IPS DF 19.7 (cell line): ENCODE data around the gene CCDC80.

ENCODE experiments used
- DNase-seq: peaks from one replicate; pipeline ENCODE4 v3.0.0-alpha.2; 2013; ENCODE audit warnings: low read depth, low spot score

CCDC80 gene

DNA sequence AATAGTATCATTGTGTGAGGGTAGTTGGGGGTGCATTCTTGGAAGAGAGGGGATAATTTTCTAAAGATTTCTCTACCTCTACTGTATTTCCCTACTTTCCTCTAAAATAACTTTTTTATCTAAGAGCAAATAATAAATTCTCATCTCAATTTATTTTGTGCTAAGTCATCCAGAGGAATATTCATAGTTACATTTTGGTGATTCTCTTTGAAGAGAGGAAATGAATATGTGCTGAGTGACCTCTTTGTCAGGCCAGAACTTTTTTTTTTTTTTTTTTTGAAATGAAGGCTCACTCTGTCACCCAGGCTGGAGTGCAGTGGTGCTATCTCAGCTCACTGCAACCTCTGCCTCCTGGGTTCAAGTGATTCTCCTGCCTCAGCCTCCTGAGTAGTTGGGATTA is 15.1 kb upstream of the CCDC80 start:
- DNase-seq = no peak

DNA sequence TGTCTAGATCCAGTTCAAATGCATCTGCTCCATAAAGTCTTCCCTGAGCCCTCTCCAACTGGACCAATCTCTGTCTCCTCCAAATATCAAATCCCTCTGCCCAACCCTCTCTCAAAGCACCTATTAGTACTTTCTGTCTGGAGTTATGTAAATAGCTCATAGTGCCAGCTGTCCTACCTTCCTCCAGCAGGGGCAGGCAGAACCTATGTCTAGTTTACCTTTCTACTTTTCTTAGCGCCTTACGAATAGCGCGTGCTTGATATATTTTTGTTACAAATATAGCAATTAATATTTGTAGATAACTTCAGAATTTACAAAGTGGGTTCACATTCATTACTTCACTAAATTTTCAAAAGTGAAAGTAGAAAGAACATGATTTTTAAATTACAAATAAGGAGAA is 14.0 kb upstream of the CCDC80 start:
- DNase-seq = no peak

DNA sequence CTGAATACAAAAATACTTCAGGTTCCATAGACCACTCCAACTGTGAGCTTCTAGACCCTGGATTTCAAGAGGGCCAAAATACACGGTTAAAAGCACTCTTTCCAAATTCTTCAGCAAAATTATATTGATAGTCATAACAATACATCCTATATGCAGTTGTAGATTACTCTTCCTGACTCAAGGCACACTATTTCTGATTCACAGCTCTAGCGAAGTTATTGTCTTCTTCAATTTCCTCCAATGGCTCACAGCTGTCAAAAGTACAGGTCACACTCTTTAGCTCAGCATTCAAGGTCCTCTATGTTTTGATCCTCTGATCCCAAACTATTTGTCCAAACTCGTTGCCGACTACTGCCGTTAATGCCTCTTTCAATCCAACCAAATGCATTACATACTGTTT is 13.5 kb upstream of the CCDC80 start:
- DNase-seq = no peak

DNA sequence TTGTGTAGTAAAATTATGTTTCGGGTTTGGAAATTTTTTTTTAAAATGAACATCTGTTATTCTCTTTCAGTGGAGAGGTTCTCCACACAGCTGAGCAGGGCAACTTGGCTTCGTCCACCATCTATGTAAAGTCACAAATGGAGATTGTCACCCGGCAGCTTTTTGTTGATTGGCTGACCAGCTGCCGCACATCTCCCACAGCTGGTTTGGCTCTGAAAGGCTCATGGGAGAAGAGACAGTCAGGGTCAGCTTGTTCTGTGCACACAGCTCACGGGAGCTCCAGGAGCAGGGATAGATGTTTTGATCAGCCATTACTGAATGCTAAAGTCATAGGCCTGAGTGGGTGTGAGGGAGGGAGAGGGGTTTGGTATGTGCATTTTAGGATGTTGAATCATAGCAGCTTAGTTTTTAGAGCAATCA is 12.9 kb upstream of the CCDC80 start:
- DNase-seq = no peak

DNA sequence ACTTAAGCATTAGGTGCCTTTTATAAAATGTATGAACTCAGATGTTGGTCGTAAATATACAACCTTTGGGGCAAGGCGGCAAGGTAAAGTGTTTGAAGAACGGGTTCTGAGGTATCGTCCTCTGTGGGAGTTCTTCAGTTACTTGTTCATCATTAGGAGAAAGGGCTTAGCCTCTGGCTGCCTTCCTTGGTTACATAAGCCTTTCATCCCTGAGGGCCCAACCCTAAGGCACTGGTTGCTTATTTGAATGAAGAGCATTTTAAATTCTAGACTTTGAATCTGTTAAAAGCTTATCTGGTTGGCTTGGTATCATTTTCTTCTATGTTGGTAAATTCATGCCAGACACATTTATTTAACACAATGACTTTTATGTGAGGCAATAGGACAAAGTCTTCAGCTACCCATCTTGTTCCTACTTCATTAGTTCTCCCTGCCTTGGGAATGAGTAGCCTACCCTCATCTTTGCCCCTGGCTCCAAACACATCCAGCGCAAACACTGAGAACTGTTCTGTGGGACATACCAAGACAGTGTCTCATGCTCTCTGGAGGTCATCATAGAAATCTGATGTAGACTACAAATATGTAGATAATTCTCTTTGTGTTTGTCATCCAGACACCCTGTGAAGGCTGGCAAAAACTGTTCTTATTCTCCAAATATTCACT is 12.4 kb upstream of the CCDC80 start:
- no peak for DNase-seq

DNA sequence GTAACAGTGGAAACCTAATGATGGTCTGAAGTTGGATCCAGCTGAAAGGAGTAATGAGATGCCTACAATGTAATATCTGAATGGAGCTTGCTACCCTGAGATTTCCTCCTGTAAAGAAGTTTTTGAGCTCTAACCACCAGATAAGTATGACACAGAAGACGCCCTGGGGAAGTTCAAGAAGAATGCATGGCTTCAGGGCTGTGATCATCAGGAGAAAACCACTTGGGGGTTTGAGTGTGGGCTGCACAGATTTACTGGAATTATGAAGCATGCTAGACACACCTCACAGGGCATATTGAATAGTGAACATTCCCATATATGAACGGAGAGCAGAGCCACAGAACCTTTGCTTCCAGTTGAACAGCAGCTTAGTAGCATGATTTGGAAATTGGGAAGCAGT is 10.6 kb upstream of the CCDC80 start:
- DNase-seq = no peak

DNA sequence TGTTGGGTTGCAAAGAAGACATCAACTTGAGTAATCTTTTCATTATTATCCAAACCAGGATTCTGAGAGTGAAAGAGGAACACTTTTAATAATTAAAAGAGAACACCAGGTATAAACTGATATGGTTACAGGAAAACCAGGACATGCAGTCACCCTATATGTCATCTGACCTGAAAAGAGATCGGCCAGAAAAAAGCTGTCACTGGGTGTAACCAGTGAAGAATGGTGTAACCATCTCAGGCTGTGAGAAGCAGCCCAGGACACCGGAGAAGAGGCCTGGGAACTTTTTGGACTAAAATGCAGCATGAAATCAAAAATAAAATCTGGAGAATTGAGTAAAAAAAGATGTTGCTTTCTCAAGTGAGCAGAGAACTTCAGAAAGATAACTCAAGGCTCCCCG is 10.1 kb upstream of the CCDC80 start:
- DNase-seq = no peak

DNA sequence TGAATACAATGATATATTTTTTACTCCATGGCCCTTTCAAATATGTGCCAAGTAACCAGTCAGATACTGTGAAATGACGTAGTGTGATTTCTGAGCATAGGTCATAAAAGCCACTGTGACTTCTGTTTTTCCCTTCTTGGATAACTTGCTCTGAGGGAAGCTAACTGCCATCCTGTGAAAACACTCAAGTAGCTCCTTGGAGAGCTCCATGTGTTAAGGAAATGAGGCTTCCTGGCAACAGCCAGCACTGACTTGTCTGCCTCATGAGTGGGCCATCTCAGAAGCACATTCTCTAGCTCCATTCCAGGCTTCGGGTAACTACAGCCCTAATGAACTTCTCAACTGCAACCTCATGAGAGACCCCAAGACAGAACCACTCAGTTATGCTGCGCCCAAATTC is 9.5 kb upstream of the CCDC80 start:
- DNase-seq = no peak

DNA sequence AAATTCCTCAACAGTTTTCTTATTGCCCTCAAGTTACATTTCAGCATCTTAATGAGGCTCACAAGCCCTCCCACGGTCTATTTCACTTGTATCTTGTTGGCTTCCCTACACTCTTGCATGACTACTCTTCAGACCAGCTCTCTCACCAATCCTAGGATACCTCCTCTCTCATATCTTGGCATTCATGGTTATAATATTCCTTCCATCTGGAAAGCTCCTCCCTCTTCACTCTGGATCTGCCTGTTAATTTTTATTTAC is 8.5 kb upstream of the CCDC80 start:
- DNase-seq = no peak

DNA sequence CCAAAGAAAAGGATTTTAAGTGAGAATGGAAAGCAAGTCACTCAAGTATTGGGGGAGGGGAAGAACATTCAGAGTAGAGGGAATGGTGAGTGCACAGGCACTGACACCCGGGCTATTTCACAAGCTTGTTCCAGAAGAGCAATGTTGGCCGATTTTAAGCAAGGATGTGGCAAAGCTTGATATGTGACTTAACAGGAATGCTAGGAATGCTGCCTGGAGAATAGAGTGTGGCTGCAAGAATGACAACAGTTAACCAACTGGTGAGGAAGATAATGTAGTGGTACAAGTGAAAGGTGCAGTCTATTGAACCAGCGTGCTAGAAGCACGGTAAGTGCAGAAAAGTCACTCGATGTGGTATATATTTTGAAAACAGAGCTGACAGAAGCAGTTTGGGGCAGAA is 6.2 kb upstream of the CCDC80 start:
- peak; percentile 72 for DNase-seq

DNA sequence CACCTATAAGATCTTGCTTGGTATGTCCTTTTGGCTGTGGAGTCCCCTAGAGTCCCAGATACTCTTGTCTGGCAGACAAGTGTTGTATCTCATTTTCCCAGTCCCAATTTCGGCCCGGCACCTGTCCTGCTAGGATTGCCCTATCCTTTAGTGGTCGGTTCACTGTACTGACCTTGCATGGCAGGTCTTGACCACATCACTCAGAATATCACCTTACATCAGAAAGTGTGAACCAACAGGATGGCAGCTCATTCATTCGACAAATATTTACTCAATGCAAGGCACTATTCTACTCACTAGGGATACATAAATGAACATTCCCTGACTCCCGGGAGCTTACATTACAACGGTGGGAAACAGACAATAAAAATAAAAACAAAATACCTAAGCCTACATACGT is 5.7 kb upstream of the CCDC80 start:
- no peak for DNase-seq

DNA sequence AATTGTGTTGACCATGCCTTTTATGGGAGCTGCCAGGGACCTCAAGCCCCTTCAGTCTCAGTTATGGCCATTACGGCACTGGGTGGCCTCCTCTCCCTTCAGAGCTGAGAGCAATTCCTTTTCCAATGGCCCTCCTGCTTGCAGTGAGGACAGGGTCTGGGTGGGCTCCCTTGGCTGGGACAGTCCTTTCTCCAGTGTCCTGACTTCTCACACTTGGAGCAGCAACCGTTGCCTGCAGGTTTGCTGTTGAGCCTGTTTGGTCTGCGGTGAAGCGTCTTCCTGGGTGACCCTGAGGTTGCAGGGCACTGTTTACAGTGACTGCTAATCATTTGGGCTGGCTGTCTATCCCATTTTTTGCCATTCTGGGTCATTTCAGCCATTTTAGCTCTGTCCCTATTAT is 3.5 kb upstream of the CCDC80 start:
- DNase-seq = no peak

DNA sequence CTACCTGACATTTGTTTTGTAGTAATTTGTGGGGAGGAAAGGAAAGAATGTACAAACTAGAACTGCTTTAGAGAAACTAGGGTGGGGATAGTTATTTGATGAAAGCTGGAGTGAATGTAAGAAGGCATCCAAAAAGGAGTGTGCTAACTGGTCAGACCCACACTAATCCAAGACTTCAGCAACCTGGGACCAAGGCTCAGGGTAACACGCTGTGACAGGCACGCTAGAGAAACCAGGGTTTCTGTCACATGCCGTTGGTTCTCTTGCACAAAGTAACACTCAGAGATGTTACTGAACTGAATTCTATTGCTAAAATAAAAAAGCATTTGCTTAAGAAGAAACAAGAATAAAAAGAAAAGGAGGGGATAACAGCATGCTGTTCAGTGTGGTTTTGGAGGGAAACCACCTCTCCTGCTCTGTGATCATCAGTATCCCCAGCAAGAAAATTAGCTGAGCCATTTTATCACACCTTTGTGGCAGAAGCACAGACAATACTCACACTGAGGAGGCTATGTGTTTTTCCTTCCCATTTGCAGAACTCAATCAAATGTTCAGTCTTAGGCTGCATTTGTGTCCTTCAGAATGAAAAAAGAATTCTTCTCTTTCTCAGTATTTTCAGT is 2.8 kb upstream of the CCDC80 start:
- no peak for DNase-seq

DNA sequence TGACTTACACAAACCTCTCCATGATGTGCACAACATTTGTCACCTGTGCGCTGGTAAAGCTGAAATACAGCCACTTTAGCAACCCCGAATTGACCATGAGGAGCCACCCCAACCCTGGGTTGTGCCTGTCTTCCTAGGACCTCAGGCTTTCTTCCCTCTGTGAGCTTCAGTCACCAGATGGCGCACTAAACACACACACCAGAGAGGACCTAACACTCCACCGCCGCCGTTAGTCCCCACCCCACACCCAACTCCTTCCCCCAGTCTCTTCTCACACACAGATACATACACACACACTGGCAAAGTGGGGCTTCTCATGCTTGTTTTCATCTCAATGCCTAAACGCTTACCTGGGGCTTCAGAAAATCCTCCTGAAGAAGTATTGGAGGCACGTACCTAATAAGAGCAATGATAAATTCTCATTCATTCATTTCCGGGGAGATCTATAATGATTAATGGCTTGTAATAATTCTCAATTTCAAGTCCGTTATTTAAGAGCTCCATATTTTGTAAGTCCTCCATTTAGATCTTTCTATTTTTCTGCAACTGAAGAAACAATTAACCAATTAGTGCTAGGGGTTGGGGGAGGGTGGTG is 2.1 kb upstream of the CCDC80 start:
- DNase-seq = peak; percentile 67

DNA sequence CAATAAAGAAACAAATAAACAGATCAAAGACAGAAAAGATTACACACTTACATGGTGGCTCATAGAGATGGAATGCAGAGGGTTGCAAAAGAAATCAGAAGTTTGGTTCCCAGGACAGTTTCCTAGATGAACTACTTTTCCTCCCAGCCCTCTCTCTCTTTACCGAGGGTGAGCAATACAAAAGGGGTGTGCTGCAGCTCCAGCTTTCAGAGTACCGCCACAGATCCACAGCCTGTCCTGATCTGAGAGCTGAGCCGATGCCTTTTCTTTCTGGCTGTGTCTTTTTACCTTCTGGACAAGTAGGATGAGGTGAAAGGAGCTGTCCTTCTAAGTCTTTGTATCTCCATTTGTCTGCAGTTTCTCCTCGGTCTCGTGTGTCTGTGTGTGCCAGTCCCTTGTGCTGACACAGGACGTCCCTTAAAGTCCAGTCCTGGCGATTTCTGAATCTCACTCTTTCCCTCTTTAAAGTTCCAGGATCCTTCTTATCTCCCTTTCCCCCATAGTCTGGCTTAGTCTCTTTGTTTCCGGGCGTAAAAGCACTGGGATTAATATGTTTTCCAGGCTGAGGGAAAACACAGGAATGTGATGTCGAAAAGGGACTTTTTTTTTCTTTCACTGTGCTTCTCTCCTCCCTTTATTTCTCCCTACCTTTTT is 540 bp downstream of the CCDC80 start:
- no peak for DNase-seq

DNA sequence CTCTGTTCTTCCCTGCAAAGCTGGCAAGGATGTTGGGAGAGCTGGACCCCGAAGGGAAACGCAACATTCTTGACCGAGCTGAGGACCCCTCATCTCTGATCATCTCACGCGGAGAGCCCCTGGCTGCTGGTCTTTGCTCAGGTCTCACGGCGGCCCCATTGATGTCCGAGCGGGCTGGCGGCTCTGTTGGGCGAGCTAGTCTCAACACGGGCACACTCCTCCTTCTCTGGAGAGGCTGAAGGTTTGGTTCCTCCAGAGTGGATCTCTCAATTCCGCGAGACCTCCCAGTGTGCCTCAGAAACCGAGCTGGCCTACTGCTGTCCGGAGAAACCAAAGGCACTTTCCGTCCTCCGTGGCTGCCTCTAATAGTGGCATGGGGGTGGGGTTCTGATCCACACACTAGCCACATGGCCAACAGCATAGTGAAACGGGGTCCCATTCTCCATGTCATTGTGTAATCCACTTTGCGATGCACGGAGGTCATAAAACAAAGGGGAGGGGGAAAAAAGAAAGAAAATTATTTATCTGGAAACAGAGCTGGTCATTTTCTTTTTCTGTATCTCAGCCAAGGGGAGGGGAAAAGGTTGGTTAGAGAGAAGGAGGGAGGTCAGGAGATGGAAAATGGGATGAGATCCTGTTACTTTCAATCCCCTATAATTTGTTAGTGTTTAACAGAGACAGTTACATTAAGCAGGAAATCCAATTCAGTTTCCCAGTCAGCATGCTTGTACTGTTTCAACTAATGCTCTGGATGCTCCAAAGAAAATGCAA is 1.3 kb downstream of the CCDC80 start:
- DNase-seq = no peak

DNA sequence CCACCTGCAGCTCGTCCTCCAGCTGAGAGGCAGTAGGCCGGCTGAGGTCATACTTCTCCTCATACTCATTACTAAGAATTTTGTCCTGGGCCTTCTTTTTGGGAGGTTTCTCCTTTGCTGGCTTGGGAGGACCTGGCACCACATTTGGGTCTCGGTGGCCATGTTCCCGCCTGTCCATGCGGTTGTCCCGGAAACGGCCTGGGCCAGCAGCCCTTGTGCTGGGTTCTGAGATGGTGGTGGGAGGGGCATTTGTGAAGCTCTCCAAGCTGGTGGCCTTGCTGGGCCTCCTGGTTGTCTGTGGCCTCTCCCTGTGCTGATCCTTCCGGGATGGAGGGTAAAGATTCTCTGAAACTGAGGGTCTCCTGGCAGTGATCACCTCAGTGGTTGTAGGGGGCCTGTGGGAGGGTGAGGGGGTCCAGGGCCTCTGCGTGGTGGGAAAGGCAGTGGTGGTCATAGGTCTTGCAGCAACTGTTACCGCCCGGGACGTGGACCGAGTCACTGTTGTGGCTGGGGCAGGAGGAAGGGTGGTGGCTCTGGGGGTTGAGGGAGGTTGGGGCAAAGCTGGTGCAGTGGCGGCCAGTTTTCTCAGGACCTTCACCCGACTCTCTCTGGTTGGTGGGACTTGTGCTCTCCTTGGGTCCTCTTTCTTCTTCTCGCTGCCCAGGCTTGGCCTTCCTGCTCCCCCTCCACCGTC is 2.5 kb downstream of the CCDC80 start:
- no peak for DNase-seq

DNA sequence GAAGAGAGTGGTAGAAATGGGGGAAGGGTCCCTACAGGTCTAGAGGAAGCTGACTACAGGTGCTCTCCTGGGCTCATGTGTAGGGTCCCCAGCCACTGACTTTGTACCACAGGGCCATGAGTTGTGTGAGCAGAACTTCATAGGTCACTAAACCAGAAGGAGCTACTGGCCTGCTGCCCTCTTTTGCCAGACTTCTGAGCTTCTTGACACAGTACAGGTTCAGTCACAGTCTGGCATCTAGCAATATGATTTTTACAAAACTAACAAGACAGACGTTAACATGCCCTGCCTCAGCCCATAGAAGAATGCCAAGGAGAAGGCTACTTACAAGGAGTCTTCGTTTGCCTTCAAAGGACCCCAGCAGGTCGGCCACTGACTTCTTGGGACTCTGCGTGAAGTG is 3.2 kb downstream of the CCDC80 start:
- DNase-seq = no peak

DNA sequence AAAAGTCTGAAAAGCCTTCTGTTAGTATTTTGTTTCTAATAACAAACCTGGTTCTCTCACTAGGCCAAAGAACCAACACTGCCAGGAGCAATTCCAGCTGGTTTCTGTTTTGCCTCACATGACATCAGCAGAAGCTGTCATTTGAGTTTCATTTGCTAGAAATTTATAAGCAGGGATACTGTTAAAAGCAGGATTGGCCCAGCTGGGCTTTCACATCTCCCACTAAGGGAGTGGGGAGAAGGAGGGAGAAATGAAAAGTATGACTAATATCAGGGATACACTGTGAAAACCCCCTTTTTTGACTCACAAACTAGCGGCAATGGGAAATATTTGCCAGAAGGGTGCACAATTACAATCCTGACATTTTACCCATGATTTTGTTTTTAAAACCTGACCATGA is 5.3 kb downstream of the CCDC80 start:
- no peak for DNase-seq

DNA sequence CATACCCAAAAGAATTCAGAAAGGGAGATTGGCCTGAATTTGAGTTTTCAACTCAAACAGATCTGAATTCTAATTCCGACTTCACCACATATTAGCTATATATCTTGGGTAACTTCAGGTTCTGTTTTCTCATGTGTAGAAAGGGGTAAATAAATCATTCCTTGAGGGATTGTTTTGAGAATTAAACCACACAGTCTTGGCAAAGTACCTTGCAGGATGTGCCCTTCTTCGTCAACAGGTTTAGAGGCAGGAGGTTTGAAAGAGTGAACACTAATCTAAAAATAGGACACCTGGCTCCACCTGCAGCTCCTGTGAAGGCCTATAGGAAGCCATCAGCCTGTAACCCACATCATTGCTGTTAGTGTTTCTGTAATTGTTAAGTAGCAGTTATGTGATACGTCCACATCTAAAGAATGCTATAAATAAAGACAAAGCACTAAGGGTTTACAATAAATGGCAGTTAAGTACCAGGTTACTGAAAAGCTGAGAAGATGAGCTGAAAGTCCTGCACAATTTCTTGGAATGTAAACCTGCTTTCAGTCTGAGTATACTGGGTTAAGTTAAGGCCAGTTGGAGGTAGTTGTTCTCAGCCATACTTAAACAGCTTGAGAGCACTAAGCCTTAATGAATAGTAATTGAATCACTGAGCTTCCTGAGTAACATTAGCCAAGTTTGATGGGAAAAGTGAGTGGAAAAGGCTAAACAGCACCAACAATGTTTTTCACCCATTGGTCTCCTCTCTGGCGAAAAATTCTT is 6.0 kb downstream of the CCDC80 start:
- no peak for DNase-seq

DNA sequence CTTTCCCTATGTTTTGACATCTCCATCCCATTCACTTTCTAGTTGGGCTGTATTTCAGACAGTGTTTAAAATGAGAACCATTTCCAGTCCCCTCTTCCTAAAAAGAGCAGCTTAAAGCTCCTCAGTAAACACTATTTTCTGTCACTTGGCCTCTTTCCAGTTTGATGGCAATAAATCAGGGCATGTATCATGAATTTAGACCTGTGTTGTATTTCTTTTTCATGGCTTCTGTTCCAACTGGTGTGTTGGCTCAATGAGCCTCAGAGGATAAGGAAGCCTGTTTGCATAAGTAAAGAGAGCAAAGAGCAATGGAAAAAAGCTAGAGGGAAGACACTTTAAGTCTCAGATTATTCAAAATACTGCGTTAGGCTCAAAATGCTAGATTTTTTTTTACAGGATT is 7.2 kb downstream of the CCDC80 start:
- DNase-seq = no peak
